Testis (tissue), 3 donors: ENCODE results near the gene MTM1. TPM values are rescaled to one million over a fixed set of nuclear protein-coding genes. Genes with fewer than 3 reads are reported as not detected.

Source experiments
- DNase-seq: peaks from one replicate; pipeline ENCODE4 v3.0.0-alpha.2; 2019
- H3K27ac ChIP-seq, 2 donors: fragments of 200-600 bp; sonication (generic); one replicate each; pipeline ENCODE4 v1.5.1; 2019
- H3K27me3 ChIP-seq: fragments of 200-600 bp; sonication (generic); one replicate; pipeline ENCODE4 v1.5.1; 2019
- H3K36me3 ChIP-seq: fragments of 200-600 bp; sonication (generic); one replicate; pipeline ENCODE4 v1.5.1; 2017; ENCODE audit warnings: low read depth; ENCODE audit errors: missing control alignments
- H3K4me1 ChIP-seq: fragments of 200-600 bp; sonication (generic); one replicate; pipeline ENCODE4 v1.5.1; 2019
- H3K4me3 ChIP-seq, 2 donors: fragments of 200-600 bp; sonication (generic); one replicate each; pipeline ENCODE4 v1.5.1; 2017 to 2019
- H3K9me3 ChIP-seq: fragments of 200-600 bp; sonication (generic); one replicate; pipeline ENCODE4 v1.5.1; 2017
- CTCF ChIP-seq, 3 experiments: fragments of 450-650 bp in 2 of 3; fragments of 200-600 bp in 1 of 3; sonication (generic) in 1 of 3; IDR thresholded peaks; one replicate each; pipeline ENCODE4 v1.5.1; 2016 to 2019; ENCODE audit warnings: antibody characterized with exemption in 3 of 3, mild to moderate bottlenecking in 2 of 3, moderate library complexity in 1 of 3
- POLR2A ChIP-seq: fragments of 450-650 bp; IDR thresholded peaks from one replicate; pipeline ENCODE4 v1.6.1; 2017; ENCODE audit warnings: antibody characterized with exemption, mild to moderate bottlenecking, moderate library complexity
- WGBS, 2 donors: methylation state at CpG; one replicate each; pipeline ENCODE4 v1.1.5; 2018; 5-methylcytosine and 5-hydroxymethylcytosine counted together
- intact Hi-C: fragments of 100-400 bp; cut with DNase I; formaldehyde crosslinking; loops from one replicate; pipeline ENCODE4 v1.15.1; 2023; ENCODE audit warnings: low total_unique reads
- polyA plus RNA-seq: library from polyadenylated mRNA; stranded (reverse); fragments of 350-450 nt; fragmentation: Illumina TruSeq; extraction: RNeasy Lipid Tissue Mini Kit (QIAGEN cat#74804); gene quantifications from one replicate; pipeline ENCODE4 v1.2.3, GENCODE V29; 2014; ENCODE audit warnings: low read depth, low replicate concordance; ENCODE audit not compliant: insufficient read depth
- total RNA-seq, 2 donors: library from RNA; depleted of rRNA; stranded (reverse); fragments of >200 nt; gene quantifications; one replicate each; pipeline ENCODE4 v1.2.3, GENCODE V29; 2016

Gene MTM1
- total and polyA plus RNA-seq, 3 donors from 2014 or later = 20.0 to 38.5 (median 33.8) TPM

- 84 to 87% methylated on average over 3 of the region's 3 CpGs for WGBS, 2 donors
- TF ChIP-seq POLR2A (no peak), CTCF (IDR thresholded peaks at IDR 0.05) (no peak)
- Histone ChIP-seq H3K36me3 (no peaks in the 10 kb centered on the region), H3K27me3 (no peaks in the 10 kb centered on the region), H3K4me3 (no peak overlapping the region), H3K9me3 (no peaks in the 10 kb centered on the region), H3K27ac (no peak overlapping the region), H3K4me1 (peaks cover 3% of the 10 kb centered on the region)
- DNase-seq = no peak
- intact Hi-C loops = no loop called here
Observed at GRCh38 chrX:150527108-150527507, 41.3 kb upstream of the MTM1 start.

- intact Hi-C loops = no loop called here
- WGBS, 2 donors = 91 to 98% methylated on average over 3 of the region's 3 CpGs
Observed at GRCh38 chrX:150529587-150529986, 38.8 kb upstream of the MTM1 start.

GRCh38 chrX:150530821-150531220, 37.6 kb upstream of the MTM1 start:
- Histone ChIP-seq H3K9me3 (no peaks in the 10 kb centered on the region), H3K27ac (no peak overlapping the region), H3K27me3 (no peaks in the 10 kb centered on the region), H3K4me3 (no peak overlapping the region), H3K36me3 (no peaks in the 10 kb centered on the region), H3K4me1 (peaks cover 3% of the 10 kb centered on the region)
- intact Hi-C loops = no loop called here
- WGBS, 2 donors = 76 to 90% methylated on average over 2 to 7 of the region's 7 CpGs
- no peak for TF ChIP-seq CTCF (IDR thresholded peaks at IDR 0.05)
- no peak for TF ChIP-seq POLR2A
- DNase-seq = no peak

More at GRCh38 chrX:150529587-150529986, 38.8 kb upstream of the MTM1 start:
- Histone ChIP-seq H3K9me3 (no peaks in the 10 kb centered on the region), H3K27me3 (no peaks in the 10 kb centered on the region), H3K4me1 (peaks cover 3% of the 10 kb centered on the region), H3K4me3 (no peak overlapping the region), H3K27ac (no peak overlapping the region), H3K36me3 (no peaks in the 10 kb centered on the region)
- no peak for TF ChIP-seq POLR2A
- no peak for TF ChIP-seq CTCF (IDR thresholded peaks at IDR 0.05)
- DNase-seq = no peak

GRCh38 chrX:150531467-150531866, 37.0 kb upstream of the MTM1 start:
- TF ChIP-seq CTCF (IDR thresholded peaks at IDR 0.05) (no peak), POLR2A (no peak)
- Histone ChIP-seq H3K4me1 (peaks cover 3% of the 10 kb centered on the region), H3K36me3 (no peaks in the 10 kb centered on the region), H3K4me3 (no peak overlapping the region), H3K27ac (no peak overlapping the region), H3K27me3 (no peaks in the 10 kb centered on the region), H3K9me3 (no peaks in the 10 kb centered on the region)
- intact Hi-C loops = no loop called here
- DNase-seq = no peak
- WGBS, 2 donors = 82 to 94% methylated on average over 3 to 4 of the region's 4 CpGs

GRCh38 chrX:150533863-150534262, 34.6 kb upstream of the MTM1 start:
- H3K27me3 ChIP-seq = no peaks in the 10 kb centered on the region
- TF ChIP-seq POLR2A (no peak), CTCF (IDR thresholded peaks at IDR 0.05) (no peak)
- no peaks in the 10 kb centered on the region for H3K36me3 ChIP-seq
- no peak for DNase-seq
- intact Hi-C loops = no loop called here
- no peak overlapping the region for H3K4me3 ChIP-seq
- H3K27ac ChIP-seq = no peak overlapping the region
- no peaks in the 10 kb centered on the region for H3K4me1 ChIP-seq
- whole genome bisulfite sequencing, 2 donors = 75 to 87% methylated on average over 3 of the region's 3 CpGs
- H3K9me3 ChIP-seq = no peaks in the 10 kb centered on the region
